ENCODE measurements around the gene TRIM44. TPM values are rescaled to one million over a fixed set of nuclear protein-coding genes. Genes with fewer than 3 reads are reported as not detected.

The TRIM44 gene
- total and polyA plus RNA-seq, 2 donors (not counting 3 experiments of a cell fraction or from before 2014, with no cell fraction given) = 31.7 to 72.0 TPM

DNA sequence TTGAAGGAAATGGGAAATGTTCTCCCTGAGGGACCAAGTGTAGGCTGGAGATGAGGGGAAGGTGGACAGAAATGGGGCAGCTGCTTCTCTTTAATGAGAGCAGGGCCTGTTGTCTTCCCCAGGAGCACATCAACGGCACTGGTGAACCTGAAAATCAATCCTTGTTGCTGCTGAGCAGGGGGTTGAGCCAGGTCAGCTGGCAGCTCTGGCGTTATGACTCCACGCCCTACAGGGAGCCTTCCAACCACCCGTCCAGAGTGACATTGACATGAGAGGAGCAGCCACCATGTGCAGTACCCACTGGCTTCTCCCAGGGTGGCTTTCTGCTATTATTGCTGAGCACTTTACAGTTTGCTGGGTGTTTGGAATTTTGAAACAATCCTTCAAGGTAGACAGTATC lies 164.4 kb downstream of the TRIM44 start:
- Histone ChIP-seq H3K4me2 (ENCODE audit: insufficient read depth, low read length) (no peak overlapping the region), H3K9me3 (replicated peaks; ENCODE audit: control insufficient read depth, insufficient read depth, low read length) (no peaks in the 10 kb centered on the region), H3K9ac (replicated peaks; ENCODE audit: extremely low read depth, insufficient read depth, low read length) (no peak overlapping the region), H3K27me3 (ENCODE audit: control insufficient read depth in 2 of 2, insufficient read depth in 2 of 2, low read length in 2 of 2) (peaks cover 0 to 9% of the 10 kb centered on the region in 2 experiments), H3K4me3 (replicated peaks in 1 of 3; ENCODE audit: insufficient read depth in 1 of 3, low read depth in 1 of 3, low read length in 3 of 3) (no peak overlapping the region), H3K27ac (ENCODE audit: insufficient read depth, low read depth, low read length) (no peak overlapping the region), H3K9me1 (replicated peaks; ENCODE audit: control insufficient read depth, extremely low read depth, insufficient read depth, low read length) (no peaks in the 10 kb centered on the region), H2AFZ (ENCODE audit: low read depth, low read length) (no peak overlapping the region), H3K79me2 (ENCODE audit: control insufficient read depth, insufficient read depth, low read length) (no peaks in the 10 kb centered on the region), H4K20me1 (replicated peaks; ENCODE audit: control insufficient read depth, extremely low read depth, insufficient read depth, low read length) (no peaks in the 10 kb centered on the region), H3K36me3 (ENCODE audit: control insufficient read depth in 2 of 2, extremely low read depth in 1 of 2, insufficient read depth in 2 of 2, low read length in 2 of 2) (no peaks in the 10 kb centered on the region), H3K4me1 (ENCODE audit: control insufficient read depth, extremely low read depth, insufficient read depth, low read length) (peaks cover 6% of the 10 kb centered on the region)
- no peak for TF ChIP-seq POLR2AphosphoS5 (IDR thresholded peaks at IDR 0.05; ENCODE audit: insufficient read depth, low read depth, low read length)
- no peak for TF ChIP-seq FOS (IDR thresholded peaks at IDR 0.05; ENCODE audit: borderline replicate concordance, insufficient read depth, low read length)
- TF ChIP-seq, protein P1, sequence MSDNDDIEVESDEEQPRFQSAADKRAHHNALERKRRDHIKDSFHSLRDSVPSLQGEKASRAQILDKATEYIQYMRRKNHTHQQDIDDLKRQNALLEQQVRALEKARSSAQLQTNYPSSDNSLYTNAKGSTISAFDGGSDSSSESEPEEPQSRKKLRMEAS (IDR thresholded peaks at IDR 0.05; ENCODE audit: insufficient read depth, insufficient read length) = no peak
- no peak for TF ChIP-seq CTCF (IDR thresholded peaks at IDR 0.05; ENCODE audit: extremely low read depth in 1 of 2, insufficient read depth in 1 of 2, low read depth in 1 of 2, low read length in 2 of 2)
- TF ChIP-seq POLR2A (IDR thresholded peaks at IDR 0.05; ENCODE audit: low read depth, low read length) = no peak
- TF ChIP-seq MYC (IDR thresholded peaks at IDR 0.05; ENCODE audit: low read depth, low read length) = no peak
- no peak for TF ChIP-seq GATA2 (IDR thresholded peaks at IDR 0.05; ENCODE audit: insufficient read depth, insufficient read length, low read depth, low read length)
- no peak for TF ChIP-seq EZH2 (IDR thresholded peaks at IDR 0.05; ENCODE audit: borderline replicate concordance, low read depth, low read length, severe bottlenecking)
- TF ChIP-seq JUN (IDR thresholded peaks at IDR 0.05; ENCODE audit: borderline replicate concordance, insufficient read depth, insufficient read length, low read depth) = no peak
- no peak for FAIRE-seq
- intact Hi-C loops (cut with micrococcal nuclease) (no loop called here), dilution Hi-C loops (cut with MboI; ENCODE audit: extremely low pct_ligation_motif_present, low sequenced_read_pairs) (no loop called here)
- ChIA-PET POLR2A (no interaction called here), CTCF (interaction anchor here (1.2 to 5.9 kb wide), 2 partner anchors 305 to 439 kb away, joined by 3 to 205 read pairs; no protein-coding TSS in a partner anchor)
- no peak for DNase-seq (ENCODE audit: low read depth, low spot score)
- BruUV-seq (replicated peaks) = no TSS peak
